GM12801 (cell line): Measurements from ENCODE around the gene EFHC1.

Source experiments
- CTCF ChIP-seq: IDR thresholded peaks from one replicate; pipeline ENCODE4 v1.5.1; 2011; ENCODE audit warnings: control low read depth; ENCODE audit not compliant: insufficient read length; ENCODE audit errors: extremely low read depth

Gene EFHC1

GRCh38 chr6:52493669-52494068, 73.5 kb downstream of the EFHC1 start:
- TF ChIP-seq CTCF: no peak

GRCh38 chr6:52494298-52495072, 74.3 kb downstream of the EFHC1 start:
- no peak for TF ChIP-seq CTCF

- no peak for TF ChIP-seq CTCF
Measured at GRCh38 chr6:52495922-52496321, 75.8 kb downstream of the EFHC1 start.

DNA sequence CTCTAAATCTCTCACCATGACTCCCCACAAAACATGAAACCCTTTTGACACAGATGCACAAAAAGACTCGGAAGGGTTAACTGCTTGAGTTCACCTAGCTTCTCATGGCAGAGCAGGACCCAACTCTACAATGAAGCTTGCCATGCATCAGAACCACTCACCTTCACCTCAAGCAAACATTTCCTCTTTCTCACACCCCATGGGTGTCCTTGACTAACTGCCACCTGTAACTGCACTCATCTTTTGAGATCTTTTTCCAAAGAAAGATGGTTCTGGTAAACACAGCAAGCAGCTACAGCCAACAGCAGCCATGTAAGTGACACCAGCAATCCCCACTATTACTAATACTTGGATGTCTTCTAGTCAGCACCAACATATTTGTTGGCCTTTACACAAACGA, 76.5 kb downstream of the EFHC1 start:
- TF ChIP-seq CTCF: no peak

DNA sequence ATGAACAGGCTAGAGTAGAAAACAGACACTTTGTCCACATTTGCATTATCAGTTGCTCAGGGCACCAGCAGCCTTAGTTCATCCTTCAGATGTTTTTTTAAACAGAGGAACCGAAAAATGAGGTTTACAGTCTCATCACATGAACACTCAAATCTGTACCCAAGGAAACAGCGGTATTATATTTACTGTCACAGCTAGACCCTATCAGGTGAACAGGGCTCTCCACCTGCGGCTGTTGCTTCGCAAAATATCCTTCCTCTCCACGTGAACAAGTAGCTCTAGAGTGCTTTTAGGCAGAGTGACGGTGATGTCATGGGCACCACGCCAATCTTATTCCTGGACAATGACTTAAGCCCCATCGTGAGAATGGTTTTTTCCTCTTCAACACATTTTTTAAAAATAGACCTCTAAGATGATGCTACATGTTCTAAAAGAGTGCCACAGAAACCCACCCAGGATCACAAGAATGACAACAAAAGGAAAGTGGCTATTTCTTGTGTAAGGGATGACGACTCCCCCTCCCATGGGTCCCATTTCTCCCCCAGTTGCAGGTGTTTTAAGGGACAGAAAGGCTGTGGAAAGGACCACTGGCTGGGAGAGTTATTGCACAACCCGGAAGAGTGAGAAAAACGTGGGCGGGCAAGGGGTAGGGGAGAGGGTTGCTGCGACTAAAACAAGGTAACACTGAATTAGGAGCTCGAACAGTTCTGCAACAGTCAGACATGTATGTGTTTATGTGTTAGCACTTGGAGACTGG, 77.7 kb downstream of the EFHC1 start:
- no peak for TF ChIP-seq CTCF

DNA sequence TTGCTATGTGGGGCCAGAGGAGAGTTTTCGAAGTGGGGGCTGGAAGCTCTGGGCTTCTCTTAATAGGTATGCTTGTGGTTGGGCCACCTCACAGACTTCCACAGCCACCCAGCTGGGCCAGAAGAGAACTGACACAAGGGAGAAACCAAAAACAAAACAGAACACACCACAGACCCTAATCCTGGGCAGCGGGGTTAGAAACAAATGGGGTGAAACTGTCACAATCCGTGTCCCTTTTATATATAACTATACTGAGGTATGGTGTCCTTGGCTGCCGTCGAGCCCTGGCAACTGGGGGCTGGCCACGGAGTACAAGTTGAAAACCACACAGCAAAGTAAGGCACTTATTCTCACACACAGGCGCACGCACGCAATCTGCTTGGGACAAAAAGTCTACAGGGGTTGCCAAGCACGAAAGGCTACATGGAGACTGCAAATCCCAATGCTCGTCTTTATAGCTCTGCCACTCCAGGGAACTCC, 78.4 kb downstream of the EFHC1 start:
- TF ChIP-seq CTCF: no peak

GRCh38 chr6:52499026-52499425, 78.9 kb downstream of the EFHC1 start:
- TF ChIP-seq CTCF: no peak
